ENCODE measurements around the gene PRDM12.

Gene PRDM12

DNA sequence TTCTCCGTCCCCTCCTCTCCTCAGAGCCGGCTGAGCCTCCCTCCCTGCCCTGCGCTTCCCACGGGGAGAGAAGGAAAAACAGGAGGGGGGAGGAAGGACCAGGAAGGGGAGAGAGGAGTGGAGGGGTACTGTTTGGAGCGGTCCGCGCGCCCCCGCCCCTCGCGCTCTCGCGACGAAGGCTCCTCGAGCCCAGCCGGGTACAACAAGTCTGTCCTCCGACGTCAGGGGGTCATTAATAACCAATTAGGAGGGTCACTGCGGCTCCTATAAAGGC, 480 bp upstream of the PRDM12 start:
- no peak overlapping the region for H2AFZ ChIP-seq (ENCODE audit: low read depth, low read length)
- no peak for ATAC-seq (ENCODE audit: insufficient read depth, low read depth)
- no peaks in the 10 kb centered on the region for H4K20me1 ChIP-seq (ENCODE audit: insufficient read depth, low read length)
- H3K36me3 ChIP-seq (ENCODE audit: insufficient read depth, low read length) = no peaks in the 10 kb centered on the region
- no peak overlapping the region for H3K4me2 ChIP-seq (ENCODE audit: insufficient read depth, low read length)
- H3K27ac ChIP-seq (ENCODE audit: low read length) = no peak overlapping the region
- no peaks in the 10 kb centered on the region for H3K9me3 ChIP-seq (ENCODE audit: insufficient read depth, low read length, severe bottlenecking)
- H3K9ac ChIP-seq (ENCODE audit: low read depth, low read length) = no peak overlapping the region
- no peaks in the 10 kb centered on the region for H3K4me1 ChIP-seq (ENCODE audit: insufficient read depth, low read length)
- H3K79me2 ChIP-seq (ENCODE audit: insufficient read depth, low read length) = no peaks in the 10 kb centered on the region
- no peaks in the 10 kb centered on the region for H3K27me3 ChIP-seq (ENCODE audit: insufficient read depth, low read length, poor library complexity)
- DNase-seq = no peak
- H3K4me3 ChIP-seq (ENCODE audit: low read depth in 1 of 2, low read length in 2 of 2) = no peak overlapping the region
- TF ChIP-seq, protein P1, sequence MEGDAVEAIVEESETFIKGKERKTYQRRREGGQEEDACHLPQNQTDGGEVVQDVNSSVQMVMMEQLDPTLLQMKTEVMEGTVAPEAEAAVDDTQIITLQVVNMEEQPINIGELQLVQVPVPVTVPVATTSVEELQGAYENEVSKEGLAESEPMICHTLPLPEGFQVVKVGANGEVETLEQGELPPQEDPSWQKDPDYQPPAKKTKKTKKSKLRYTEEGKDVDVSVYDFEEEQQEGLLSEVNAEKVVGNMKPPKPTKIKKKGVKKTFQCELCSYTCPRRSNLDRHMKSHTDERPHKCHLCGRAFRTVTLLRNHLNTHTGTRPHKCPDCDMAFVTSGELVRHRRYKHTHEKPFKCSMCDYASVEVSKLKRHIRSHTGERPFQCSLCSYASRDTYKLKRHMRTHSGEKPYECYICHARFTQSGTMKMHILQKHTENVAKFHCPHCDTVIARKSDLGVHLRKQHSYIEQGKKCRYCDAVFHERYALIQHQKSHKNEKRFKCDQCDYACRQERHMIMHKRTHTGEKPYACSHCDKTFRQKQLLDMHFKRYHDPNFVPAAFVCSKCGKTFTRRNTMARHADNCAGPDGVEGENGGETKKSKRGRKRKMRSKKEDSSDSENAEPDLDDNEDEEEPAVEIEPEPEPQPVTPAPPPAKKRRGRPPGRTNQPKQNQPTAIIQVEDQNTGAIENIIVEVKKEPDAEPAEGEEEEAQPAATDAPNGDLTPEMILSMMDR (IDR thresholded peaks at IDR 0.05; ENCODE audit: borderline replicate concordance, extremely low read depth, low read length, poor library complexity, severe bottlenecking) = no peak
- TF ChIP-seq EZH2 (IDR thresholded peaks at IDR 0.05; ENCODE audit: borderline replicate concordance, low read depth, low read length, severe bottlenecking) = no peak

GRCh38 chr9:130665029-130665430, 636 bp downstream of the PRDM12 start:
- Histone ChIP-seq H3K9ac (ENCODE audit: low read depth, low read length) (no peak overlapping the region), H3K27me3 (ENCODE audit: insufficient read depth, low read length, poor library complexity) (no peaks in the 10 kb centered on the region), H3K4me3 (ENCODE audit: low read depth in 1 of 2, low read length in 2 of 2) (no peak overlapping the region), H3K4me1 (ENCODE audit: insufficient read depth, low read length) (no peaks in the 10 kb centered on the region), H4K20me1 (ENCODE audit: insufficient read depth, low read length) (no peaks in the 10 kb centered on the region), H3K27ac (ENCODE audit: low read length) (no peak overlapping the region), H3K4me2 (ENCODE audit: insufficient read depth, low read length) (no peak overlapping the region), H2AFZ (ENCODE audit: low read depth, low read length) (no peak overlapping the region), H3K9me3 (ENCODE audit: insufficient read depth, low read length, severe bottlenecking) (no peaks in the 10 kb centered on the region), H3K79me2 (ENCODE audit: insufficient read depth, low read length) (no peaks in the 10 kb centered on the region), H3K36me3 (ENCODE audit: insufficient read depth, low read length) (no peaks in the 10 kb centered on the region)
- TF ChIP-seq, protein P1 (IDR thresholded peaks at IDR 0.05; ENCODE audit: borderline replicate concordance, extremely low read depth, low read length, poor library complexity, severe bottlenecking) = no peak
- no peak for TF ChIP-seq EZH2 (IDR thresholded peaks at IDR 0.05; ENCODE audit: borderline replicate concordance, low read depth, low read length, severe bottlenecking)
- ATAC-seq (ENCODE audit: insufficient read depth, low read depth) = no peak
- no peak for DNase-seq

DNA sequence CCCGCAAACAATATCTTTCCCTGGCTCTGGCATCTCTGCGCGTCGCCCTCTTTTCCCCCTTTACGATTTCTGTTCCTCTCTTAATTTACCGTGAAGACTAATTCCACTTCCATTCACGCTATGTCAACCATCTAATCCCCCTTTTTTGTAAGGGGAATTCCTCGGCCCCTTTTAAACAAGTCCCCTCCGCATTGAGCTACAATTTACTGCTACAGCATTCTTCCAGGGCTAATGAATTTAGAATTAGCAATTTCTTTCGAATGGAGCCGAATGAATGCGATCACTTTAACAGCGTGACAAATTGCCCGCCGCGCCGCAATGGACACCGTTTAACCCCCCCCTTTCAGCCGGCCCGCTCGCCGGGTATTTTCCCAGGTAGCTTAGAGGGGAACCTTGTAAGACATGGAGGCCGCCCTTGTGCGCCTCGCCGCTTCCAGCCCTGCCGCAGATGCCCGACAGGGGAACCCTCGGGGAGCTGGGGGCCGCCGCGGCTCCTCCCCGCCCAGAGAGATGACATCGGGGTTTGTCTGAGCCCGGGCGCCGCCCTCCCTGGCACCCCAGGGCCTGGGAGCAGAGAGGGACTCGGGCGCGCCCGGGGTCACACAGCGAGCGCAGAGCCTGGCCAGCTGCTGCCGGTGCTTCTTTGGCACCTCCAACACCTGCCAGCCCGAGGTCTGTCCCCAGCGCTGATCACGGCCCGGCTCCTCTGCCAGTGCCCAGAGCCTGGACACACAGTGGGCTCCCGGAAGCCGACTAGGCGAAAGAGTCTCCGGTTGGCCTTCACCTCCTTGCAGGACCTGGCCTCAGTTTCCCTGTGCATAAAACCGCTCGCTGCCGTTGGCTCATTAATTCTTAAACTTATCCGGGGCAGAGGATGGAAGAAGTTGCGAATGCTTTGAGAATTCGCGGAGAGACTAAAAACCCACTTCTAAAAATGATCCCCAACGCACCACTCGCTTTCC, 1.3 kb downstream of the PRDM12 start:
- Histone ChIP-seq H3K27ac (ENCODE audit: low read length) (no peak overlapping the region), H3K9ac (ENCODE audit: low read depth, low read length) (no peak overlapping the region), H2AFZ (ENCODE audit: low read depth, low read length) (no peak overlapping the region), H3K4me1 (ENCODE audit: insufficient read depth, low read length) (no peaks in the 10 kb centered on the region), H3K79me2 (ENCODE audit: insufficient read depth, low read length) (no peaks in the 10 kb centered on the region), H3K4me3 (ENCODE audit: low read depth in 1 of 2, low read length in 2 of 2) (no peak overlapping the region), H3K36me3 (ENCODE audit: insufficient read depth, low read length) (no peaks in the 10 kb centered on the region), H3K4me2 (ENCODE audit: insufficient read depth, low read length) (no peak overlapping the region), H4K20me1 (ENCODE audit: insufficient read depth, low read length) (no peaks in the 10 kb centered on the region), H3K9me3 (ENCODE audit: insufficient read depth, low read length, severe bottlenecking) (no peaks in the 10 kb centered on the region), H3K27me3 (ENCODE audit: insufficient read depth, low read length, poor library complexity) (no peaks in the 10 kb centered on the region)
- no peak for TF ChIP-seq EZH2 (IDR thresholded peaks at IDR 0.05; ENCODE audit: borderline replicate concordance, low read depth, low read length, severe bottlenecking)
- TF ChIP-seq, protein P1 (IDR thresholded peaks at IDR 0.05; ENCODE audit: borderline replicate concordance, extremely low read depth, low read length, poor library complexity, severe bottlenecking) = no peak
- no peak for DNase-seq
- ATAC-seq (ENCODE audit: insufficient read depth, low read depth) = no peak

Measured in DND-41 (cell line).